ENCODE results near the gene MIER3. TPM values are rescaled to one million over a fixed set of nuclear protein-coding genes. Genes with fewer than 3 reads are reported as not detected.
A peak's percentile ranks its signal among the peaks of the same experiment; 100 is the strongest.

MIER3 gene
- total and polyA plus RNA-seq, 9 of the 15 experiments (the other 6 are each of a cell fraction or from before 2014, with no cell fraction given): 4.1 to 29.3 (median 13.0) TPM

DNA sequence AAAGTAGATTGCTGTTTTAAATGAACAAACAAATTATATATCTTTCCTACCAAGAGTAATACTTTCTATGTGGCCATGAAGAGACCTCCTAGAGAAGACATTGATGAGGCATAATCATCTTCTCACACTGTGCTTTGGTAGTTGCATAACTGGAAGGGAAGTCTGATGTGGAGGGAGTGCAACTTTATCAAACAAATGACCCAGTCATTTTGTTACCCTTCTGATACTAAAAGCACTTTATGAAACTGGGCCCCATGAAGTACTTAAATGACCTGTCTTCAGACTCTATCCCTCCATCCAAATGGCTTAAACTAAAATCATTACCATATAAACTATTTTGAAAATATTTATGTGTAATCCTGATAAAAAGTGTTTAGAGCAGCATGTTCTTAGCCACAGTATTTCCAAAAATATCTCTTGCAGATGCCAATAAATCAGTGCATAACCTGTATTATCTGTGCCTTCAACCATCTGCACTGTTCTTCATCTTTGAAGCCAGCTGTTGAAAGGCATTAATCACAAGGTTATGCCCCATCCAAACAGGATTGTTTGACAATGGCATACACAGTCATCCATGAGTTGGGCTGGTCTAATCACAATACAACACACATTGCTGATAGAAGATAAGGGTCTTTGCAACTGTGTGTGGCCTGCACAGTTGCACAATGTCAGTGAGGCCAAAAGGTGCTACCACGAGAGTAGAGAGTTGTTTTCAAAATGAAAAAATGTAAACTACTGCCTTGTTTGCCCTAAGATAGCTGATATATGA lies 31.9 kb upstream of the MIER3 start (continued):
- TF ChIP-seq ATF4 (CRISPR knock-in tag; IDR thresholded peaks at IDR 0.05) (0 out of 2 replicates have a peak, but pooled peaks have one; percentile 31), RERE (CRISPR knock-in tag; IDR thresholded peaks at IDR 0.05; ENCODE audit: borderline replicate concordance) (0 out of 2 replicates have a peak, but pooled peaks have one; percentile 66), PCBP1 (IDR thresholded peaks at IDR 0.05; ENCODE audit: low read depth, low read length, poor library complexity, severe bottlenecking) (no peak), ZBTB12 (CRISPR knock-in tag; IDR thresholded peaks at IDR 0.05) (peak; percentile 59; the same call in 1 of the 2 replicates), TBL1XR1 (IDR thresholded peaks at IDR 0.05; ENCODE audit: low read length in 2 of 2) (peak in 1 of 2 experiments; percentile 36; a peak in 1 of 4 replicates), TCF7 (IDR thresholded peaks at IDR 0.05; ENCODE audit: borderline replicate concordance) (peak; percentile 64; the same call in 1 of the 2 replicates), NCOA2 (IDR thresholded peaks at IDR 0.05; ENCODE audit: partially characterized antibody in 2 of 2) (peak in 1 of 2 experiments; percentile 25), SMAD4 (CRISPR knock-in tag; conservative IDR thresholded peaks at IDR 0.05) (peak; percentile 74), ZNF444 (CRISPR knock-in tag; IDR thresholded peaks at IDR 0.05) (0 out of 2 replicates have a peak, but pooled peaks have one; percentile 19), KLF16 (IDR thresholded peaks at IDR 0.05) (peak; percentile 94), JUND (IDR thresholded peaks at IDR 0.05; ENCODE audit: borderline replicate concordance, low read depth, low read length) (peak; percentile 54; the same call in 1 of the 2 replicates), JUND (tag; IDR thresholded peaks at IDR 0.05; ENCODE audit: borderline replicate concordance, low read depth, low read length) (peak; percentile 61; the same call in 2 of the 3 replicates), BCL6 (CRISPR knock-in tag; IDR thresholded peaks at IDR 0.05) (peak; percentile 84; the same call in 1 of the 2 replicates), EP300 (IDR thresholded peaks at IDR 0.05; ENCODE audit: low read length) (peak; percentile 55), FOSL1 (tag; conservative IDR thresholded peaks at IDR 0.05) (peak; percentile 94), PML (IDR thresholded peaks at IDR 0.05; ENCODE audit: low read length) (peak; percentile 93)
- TF ChIP-seq, protein P1, sequence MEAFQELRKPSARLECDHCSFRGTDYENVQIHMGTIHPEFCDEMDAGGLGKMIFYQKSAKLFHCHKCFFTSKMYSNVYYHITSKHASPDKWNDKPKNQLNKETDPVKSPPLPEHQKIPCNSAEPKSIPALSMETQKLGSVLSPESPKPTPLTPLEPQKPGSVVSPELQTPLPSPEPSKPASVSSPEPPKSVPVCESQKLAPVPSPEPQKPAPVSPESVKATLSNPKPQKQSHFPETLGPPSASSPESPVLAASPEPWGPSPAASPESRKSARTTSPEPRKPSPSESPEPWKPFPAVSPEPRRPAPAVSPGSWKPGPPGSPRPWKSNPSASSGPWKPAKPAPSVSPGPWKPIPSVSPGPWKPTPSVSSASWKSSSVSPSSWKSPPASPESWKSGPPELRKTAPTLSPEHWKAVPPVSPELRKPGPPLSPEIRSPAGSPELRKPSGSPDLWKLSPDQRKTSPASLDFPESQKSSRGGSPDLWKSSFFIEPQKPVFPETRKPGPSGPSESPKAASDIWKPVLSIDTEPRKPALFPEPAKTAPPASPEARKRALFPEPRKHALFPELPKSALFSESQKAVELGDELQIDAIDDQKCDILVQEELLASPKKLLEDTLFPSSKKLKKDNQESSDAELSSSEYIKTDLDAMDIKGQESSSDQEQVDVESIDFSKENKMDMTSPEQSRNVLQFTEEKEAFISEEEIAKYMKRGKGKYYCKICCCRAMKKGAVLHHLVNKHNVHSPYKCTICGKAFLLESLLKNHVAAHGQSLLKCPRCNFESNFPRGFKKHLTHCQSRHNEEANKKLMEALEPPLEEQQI (IDR thresholded peaks at IDR 0.05): peak; percentile 81; the same call in 1 of the 2 replicates
